AG10803 (cell line): Measurements from ENCODE around the gene CCDC127.
A peak's percentile ranks its signal among the peaks of the same experiment; 100 is the strongest.
"Not testable (repeated sequence)": the region's sequence is repeated elsewhere in the genome, so short reads cannot be mapped to it uniquely, and the experiment has no call there.

Source experiments
- DNase-seq: peaks from one replicate; pipeline ENCODE4 v3.0.0; 2010; ENCODE audit warnings: low read depth
- H3K4me3 ChIP-seq: 2 replicates; pipeline ENCODE4 v1.5.1; 2011; ENCODE audit warnings: mild to moderate bottlenecking, low read length, control low read depth
- TF ChIP-seq, protein P1 (sequence below): conservative IDR thresholded peaks from 2 replicates; pipeline ENCODE4 v1.5.1; 2011; ENCODE audit warnings: mild to moderate bottlenecking, low read length, control low read depth, inconsistent platforms

The CCDC127 gene, protein sequence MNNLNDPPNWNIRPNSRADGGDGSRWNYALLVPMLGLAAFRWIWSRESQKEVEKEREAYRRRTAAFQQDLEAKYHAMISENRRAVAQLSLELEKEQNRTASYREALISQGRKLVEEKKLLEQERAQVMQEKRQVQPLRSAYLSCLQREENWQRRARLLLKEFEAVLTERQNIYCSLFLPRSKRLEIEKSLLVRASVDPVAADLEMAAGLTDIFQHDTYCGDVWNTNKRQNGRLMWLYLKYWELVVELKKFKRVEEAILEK

DNA sequence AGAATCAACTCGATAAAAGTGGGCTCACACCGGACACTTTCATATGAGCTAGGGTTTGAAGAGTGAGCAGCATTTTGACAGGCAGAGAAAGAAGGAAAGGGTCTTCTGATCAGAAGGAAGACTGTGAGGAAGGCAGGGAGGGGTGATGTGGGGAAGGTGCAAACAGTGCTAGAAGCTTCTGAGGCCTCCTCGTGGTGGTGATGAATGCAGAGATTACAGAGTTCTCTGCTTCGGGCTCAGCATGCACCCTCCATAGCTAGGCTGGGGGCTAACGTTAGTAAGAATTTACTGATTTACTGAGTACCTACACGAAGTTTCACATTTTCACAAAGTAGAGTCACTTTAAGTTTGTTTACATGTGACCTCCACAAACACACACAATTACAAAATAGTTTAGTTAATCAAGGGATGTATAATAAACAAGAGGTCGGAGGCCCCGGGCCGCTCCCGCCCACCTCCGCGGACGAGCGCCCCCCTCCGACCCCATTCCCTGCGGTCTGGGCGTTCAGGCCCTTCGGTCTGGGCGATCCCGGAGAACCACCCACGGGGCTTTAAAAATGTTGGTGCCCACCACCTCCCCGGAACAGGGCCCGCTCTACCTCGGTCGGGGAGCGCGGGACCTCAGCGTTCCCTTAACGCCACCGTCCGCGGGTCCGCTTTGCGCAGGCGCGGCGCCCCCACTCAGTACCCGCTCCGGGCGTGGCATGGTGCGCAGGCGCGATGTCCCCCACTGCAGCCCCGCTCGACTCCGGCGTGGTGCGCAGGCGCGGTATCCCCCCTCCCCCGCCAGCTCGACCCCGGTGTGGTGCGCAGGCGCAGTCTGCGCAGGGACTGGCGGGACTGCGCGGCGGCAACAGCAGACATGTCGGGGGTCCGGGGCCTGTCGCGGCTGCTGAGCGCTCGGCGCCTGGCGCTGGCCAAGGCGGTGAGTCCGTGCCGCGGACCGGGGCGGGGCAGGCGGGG is at the start of gene CCDC127, which contains the start of gene SDHA:
TSS of gene CCDC127 (minus strand) at position 660 of the 963 bp plus-strand sequence. CDS start 1,304 bp downstream, outside the sequence.
TSS of gene SDHA (plus strand) at position 827 of the 963 bp plus-strand sequence. CDS start at position 863, 36 bp downstream.
- TF ChIP-seq, protein P1, sequence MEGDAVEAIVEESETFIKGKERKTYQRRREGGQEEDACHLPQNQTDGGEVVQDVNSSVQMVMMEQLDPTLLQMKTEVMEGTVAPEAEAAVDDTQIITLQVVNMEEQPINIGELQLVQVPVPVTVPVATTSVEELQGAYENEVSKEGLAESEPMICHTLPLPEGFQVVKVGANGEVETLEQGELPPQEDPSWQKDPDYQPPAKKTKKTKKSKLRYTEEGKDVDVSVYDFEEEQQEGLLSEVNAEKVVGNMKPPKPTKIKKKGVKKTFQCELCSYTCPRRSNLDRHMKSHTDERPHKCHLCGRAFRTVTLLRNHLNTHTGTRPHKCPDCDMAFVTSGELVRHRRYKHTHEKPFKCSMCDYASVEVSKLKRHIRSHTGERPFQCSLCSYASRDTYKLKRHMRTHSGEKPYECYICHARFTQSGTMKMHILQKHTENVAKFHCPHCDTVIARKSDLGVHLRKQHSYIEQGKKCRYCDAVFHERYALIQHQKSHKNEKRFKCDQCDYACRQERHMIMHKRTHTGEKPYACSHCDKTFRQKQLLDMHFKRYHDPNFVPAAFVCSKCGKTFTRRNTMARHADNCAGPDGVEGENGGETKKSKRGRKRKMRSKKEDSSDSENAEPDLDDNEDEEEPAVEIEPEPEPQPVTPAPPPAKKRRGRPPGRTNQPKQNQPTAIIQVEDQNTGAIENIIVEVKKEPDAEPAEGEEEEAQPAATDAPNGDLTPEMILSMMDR: peak; percentile 35
- peak within 1 kb of the TSS; percentile 85 for H3K4me3 ChIP-seq
- peak; percentile 82 for DNase-seq

DNA sequence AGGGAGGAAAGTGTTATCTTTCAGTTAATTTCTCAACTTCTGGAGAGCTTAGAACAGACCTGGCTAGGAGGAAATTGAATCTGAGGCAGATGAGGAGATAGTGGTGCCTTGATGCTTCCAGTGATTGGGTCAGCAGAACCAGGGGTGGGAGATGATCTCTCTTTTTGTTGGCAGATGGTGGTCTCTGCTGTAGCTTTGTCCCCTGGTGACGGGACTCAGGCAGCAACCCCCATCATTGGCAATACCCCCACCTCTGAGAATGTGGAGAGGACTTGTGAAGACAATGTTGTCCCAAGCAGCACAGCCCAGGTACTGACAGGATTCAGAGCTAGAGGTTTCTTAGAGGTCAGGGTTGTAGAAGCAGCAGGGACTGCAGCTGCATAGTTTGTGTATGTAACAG is 49.8 kb upstream of the CCDC127 start:
- TF ChIP-seq, protein P1: no peak
- no peak overlapping the region for H3K4me3 ChIP-seq
- no peak for DNase-seq

DNA sequence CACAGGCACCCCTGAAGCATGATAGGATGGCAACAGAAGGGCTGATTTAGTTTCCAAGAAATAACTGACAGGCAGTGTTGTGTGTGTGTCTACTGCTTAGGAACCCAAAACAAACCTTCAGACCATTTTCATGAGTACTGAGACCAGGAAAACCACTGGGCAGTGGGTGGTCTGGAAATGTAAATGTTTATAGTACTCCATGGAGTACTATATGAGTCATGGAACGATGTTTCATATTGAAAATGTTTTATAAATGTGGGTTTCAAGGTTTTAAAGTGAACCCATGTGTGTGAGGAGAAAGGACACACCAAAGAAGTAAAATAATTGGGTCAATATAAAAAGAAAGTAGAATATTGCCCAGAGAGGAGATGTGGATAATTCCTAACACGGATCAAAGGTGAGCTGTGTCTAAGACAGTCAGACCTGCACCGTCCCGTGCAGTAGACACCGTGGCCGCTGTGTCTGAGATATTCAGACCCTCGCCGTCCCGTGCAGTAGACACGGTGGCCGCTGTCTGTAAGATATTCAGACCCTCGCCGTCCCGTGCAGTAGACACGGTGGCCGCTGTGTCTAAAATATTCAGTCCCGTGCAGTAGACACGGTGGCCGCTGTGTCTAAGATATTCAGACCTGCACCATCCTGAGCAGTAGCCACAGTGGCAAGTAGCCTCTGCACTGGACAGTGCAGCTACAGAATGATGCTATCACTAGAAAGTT is 48.5 kb upstream of the CCDC127 start:
- peak; percentile 49 for DNase-seq
- not testable (repeated sequence) for H3K4me3 ChIP-seq

DNA sequence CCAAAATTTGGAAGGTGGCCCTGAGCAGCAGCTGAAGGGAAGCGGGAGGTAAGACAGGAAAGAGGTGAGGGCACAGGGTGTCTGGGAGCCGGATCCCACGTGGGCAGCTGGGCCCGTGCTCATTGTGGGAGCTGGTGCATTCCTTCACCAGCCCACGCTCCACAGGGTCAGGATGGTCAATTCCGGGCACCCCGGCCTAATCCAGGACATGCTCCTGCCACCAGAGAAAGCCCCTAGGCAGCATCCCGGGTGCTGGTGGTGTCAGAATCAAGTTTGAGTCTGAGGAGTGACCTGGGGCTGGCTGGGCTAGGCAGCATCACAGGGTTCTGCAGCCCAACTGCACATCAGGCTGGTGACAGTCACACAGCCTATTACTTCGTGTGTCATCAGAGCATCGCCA is 46.4 kb upstream of the CCDC127 start:
- DNase-seq: no peak
- H3K4me3 ChIP-seq: no peak overlapping the region
- TF ChIP-seq, protein P1: no peak

DNA sequence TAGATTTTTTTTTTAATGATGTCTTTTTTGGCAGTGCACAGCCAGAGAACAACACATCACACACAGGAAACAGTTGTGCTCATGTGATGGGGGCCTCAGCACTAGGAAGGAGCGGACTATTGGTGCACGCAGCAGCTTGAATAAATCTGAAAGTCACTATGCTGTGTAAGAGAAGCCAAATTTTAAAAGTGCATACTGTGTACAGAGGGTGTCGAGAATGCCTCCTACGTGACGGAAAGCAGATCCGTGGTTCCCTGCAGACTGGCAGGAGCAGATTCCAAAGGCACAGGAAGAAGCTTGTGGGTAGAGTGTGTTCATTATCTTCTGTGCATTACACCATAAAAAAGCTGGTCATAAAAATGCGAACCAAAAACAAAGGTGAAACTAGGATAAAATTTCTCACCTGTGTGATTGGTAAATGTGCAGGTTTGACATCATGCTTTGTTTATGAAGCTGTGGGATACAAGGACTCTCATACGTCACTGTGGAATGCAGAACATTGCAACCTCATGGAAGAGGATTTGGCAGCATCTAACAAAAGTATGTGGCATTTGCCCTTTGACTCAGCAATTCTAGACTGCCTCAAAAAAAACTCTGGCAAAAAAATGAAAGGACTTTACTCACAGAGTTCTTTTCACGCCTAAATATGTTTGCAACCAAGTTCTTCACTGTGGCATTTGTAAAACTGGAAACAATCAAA is 45.5 kb upstream of the CCDC127 start:
- not testable (repeated sequence) for H3K4me3 ChIP-seq
- peak; percentile 96 for DNase-seq

DNA sequence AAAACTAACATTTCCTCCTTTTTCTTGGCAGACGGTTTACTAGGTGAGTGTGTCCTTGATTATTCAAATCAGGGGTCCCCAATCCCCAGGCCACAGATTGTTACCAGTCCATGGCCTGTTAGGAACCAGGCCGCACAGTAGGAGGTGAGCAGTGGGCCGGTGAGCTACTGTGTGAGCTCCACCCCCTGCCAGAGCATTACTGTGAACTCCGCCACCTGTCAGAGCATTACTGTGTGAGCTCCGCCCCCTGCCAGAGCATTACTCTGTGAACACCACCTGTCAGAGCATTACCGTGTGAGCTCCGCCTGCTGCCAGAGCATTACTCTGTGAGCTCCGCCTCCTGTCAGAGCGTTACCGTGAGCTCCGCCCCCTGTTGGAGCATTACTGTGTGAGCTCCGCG is 39.2 kb upstream of the CCDC127 start:
- TF ChIP-seq, protein P1: no peak
- DNase-seq: no peak
- H3K4me3 ChIP-seq: no peak overlapping the region

DNA sequence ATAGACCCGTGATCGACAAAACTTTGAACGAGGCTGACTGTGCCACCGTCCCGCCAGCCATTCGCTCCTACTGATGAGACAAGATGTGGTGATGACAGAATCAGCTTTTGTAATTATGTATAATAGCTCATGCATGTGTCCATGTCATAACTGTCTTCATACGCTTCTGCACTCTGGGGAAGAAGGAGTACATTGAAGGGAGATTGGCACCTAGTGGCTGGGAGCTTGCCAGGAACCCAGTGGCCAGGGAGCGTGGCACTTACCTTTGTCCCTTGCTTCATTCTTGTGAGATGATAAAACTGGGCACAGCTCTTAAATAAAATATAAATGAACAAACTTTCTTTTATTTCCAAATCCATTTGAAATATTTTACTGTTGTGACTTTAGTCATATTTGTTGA is 38.4 kb upstream of the CCDC127 start:
- not testable (repeated sequence) for H3K4me3 ChIP-seq, DNase-seq

DNA sequence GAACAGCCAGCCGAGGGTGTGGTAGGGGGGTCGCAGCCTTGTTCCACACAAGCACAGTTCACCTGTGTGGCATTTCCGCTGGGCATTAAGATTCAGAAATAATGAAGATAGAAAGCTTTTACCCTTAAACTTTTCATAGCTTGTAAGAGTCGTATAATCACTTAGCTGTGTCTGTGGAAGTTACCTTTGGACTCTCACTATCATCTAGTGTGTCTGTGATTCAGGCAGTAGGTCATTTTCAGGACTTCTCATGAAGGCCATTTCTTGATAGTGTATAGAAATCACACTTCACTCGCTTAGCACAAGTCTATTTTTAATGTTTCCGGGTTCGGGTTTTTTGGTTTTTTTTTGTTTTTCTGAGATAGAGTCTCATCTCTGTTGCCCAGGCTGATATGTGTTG is 37.2 kb upstream of the CCDC127 start:
- not testable (repeated sequence) for DNase-seq, H3K4me3 ChIP-seq

DNA sequence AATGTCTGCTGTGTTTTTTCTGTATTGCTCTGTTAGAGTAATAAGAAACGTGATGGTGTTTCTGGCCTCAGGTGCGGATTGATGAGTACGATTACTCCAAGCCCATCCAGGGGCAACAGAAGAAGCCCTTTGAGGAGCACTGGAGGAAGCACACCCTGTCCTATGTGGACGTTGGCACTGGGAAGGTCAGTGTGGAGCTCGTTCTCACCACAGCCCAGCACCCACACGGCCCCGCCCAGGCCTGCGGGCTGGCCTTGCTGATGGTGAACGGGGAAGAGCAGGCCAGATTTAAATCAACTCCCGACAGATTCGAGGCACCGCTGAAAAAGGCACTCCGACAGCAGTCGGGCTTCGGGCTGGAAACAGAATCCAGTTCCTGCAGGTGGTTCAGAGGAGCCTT is 36.4 kb upstream of the CCDC127 start:
- DNase-seq, H3K4me3 ChIP-seq: not testable (repeated sequence)
